GM23338 (cell line): ENCODE data around the gene VAV3.

Experiments used
- CREB1 ChIP-seq: fragments of 250-450 bp; sonication (Bioruptor Pico); IDR thresholded peaks from 2 replicates; pipeline ENCODE4 v1.5.0; 2020; ENCODE audit warnings: low read depth, mild to moderate bottlenecking, moderate library complexity
- CTCF ChIP-seq, 2 experiments: fragments of 200-600 bp in 1 of 2; sonication (generic) in 1 of 2; conservative IDR thresholded peaks; 2 replicates each; pipeline versions ENCODE4 v1.5.1 to v1.6.1; 2016 to 2017; ENCODE audit warnings: antibody characterized with exemption in 2 of 2, low read depth in 2 of 2, mild to moderate bottlenecking in 2 of 2, moderate library complexity in 1 of 2
- ETS1 ChIP-seq: IDR thresholded peaks from 2 replicates; pipeline ENCODE4 v1.6.1; 2016; ENCODE audit warnings: antibody characterized with exemption
- EZH2 ChIP-seq: fragments of 200-600 bp; sonication (generic); IDR thresholded peaks from one replicate; pipeline ENCODE4 v1.8.0; 2017; ENCODE audit warnings: antibody characterized with exemption, mild to moderate bottlenecking, low read depth; ENCODE audit not compliant: unreplicated experiment
- EZH2phosphoT487 ChIP-seq: fragments of 200-600 bp; sonication (generic); IDR thresholded peaks from one replicate; pipeline ENCODE4 v1.8.1; 2018; ENCODE audit warnings: antibody characterized with exemption; ENCODE audit not compliant: unreplicated experiment
- JUNB ChIP-seq: IDR thresholded peaks from one replicate; pipeline ENCODE4 v1.6.1; 2016; ENCODE audit warnings: antibody characterized with exemption; ENCODE audit not compliant: unreplicated experiment
- NANOG ChIP-seq: IDR thresholded peaks from 2 replicates; pipeline ENCODE4 v1.6.1; 2016; ENCODE audit warnings: antibody characterized with exemption, borderline replicate concordance
- POLR2AphosphoS5 ChIP-seq: IDR thresholded peaks from 2 replicates; pipeline ENCODE4 v1.6.1; 2016; ENCODE audit warnings: antibody characterized with exemption, low read depth
- REST ChIP-seq: IDR thresholded peaks from one replicate; pipeline ENCODE4 v1.6.1; 2018; ENCODE audit warnings: antibody characterized with exemption; ENCODE audit not compliant: unreplicated experiment
- STAT1 ChIP-seq: IDR thresholded peaks from one replicate; pipeline ENCODE4 v1.6.1; 2016; ENCODE audit warnings: antibody characterized with exemption; ENCODE audit not compliant: unreplicated experiment
- ZNF114 ChIP-seq: fragments of 250-450 bp; sonication (Bioruptor Pico); IDR thresholded peaks from 2 replicates; pipeline ENCODE4 v1.5.0; 2020; ENCODE audit warnings: mild to moderate bottlenecking, moderate library complexity
- ZNF331 ChIP-seq: fragments of 250-450 bp; sonication (Bioruptor Pico); IDR thresholded peaks from 2 replicates; pipeline ENCODE4 v1.5.0; 2020; ENCODE audit warnings: low read depth, mild to moderate bottlenecking, moderate library complexity
- ZNF462 ChIP-seq: fragments of 250-450 bp; sonication (Bioruptor Pico); IDR thresholded peaks from 2 replicates; pipeline ENCODE4 v1.5.0; 2020; ENCODE audit warnings: mild to moderate bottlenecking, moderate library complexity

- TF ChIP-seq EZH2, result no peak
- TF ChIP-seq CTCF (conservative IDR thresholded peaks at IDR 0.05; ENCODE audit: low read depth in 2 of 2), result no peak
- TF ChIP-seq POLR2AphosphoS5, result no peak
- peak; percentile 58 for TF ChIP-seq REST
- TF ChIP-seq EZH2phosphoT487, result no peak
- no peak for TF ChIP-seq JUNB
- TF ChIP-seq STAT1, result no peak
- no peak for TF ChIP-seq NANOG
- TF ChIP-seq CREB1, result no peak
- TF ChIP-seq ZNF331 (CRISPR knock-in tag), result no peak
- no peak for TF ChIP-seq ETS1
- no peak for TF ChIP-seq ZNF462 (CRISPR knock-in tag)
- no peak for TF ChIP-seq ZNF114 (CRISPR knock-in tag)
These were observed 25.7 kb downstream of the VAV3 start for GRCh38 chr1:107939256-107939655.
